Chondrocyte (in vitro differentiated cells): ENCODE measurements around the gene NIP7. TPM values are rescaled to one million over a fixed set of nuclear protein-coding genes. Genes with fewer than 3 reads are reported as not detected.
"Not testable (repeated sequence)": the region's sequence is repeated elsewhere in the genome, so short reads cannot be mapped to it uniquely, and the experiment has no call there.

Experiments used
- DNase-seq: peaks from one replicate; pipeline ENCODE4 v3.0.0; 2021; ENCODE audit warnings: mixed read lengths, low spot score
- H3K27ac Mint-ChIP-seq: one replicate; pipeline ENCODE4 v1.8.0; 2021; ENCODE audit warnings: mild to moderate bottlenecking, moderate library complexity, mixed read lengths; ENCODE audit not compliant: unreplicated experiment
- H3K27me3 Mint-ChIP-seq: 2 replicates; pipeline ENCODE4 v1.8.0; 2021; ENCODE audit warnings: low read depth, mixed read lengths
- H3K36me3 Mint-ChIP-seq: 2 replicates; pipeline ENCODE4 v1.8.0; 2021; ENCODE audit warnings: low read depth, mixed read lengths
- H3K4me1 Mint-ChIP-seq: 2 replicates; pipeline ENCODE4 v1.8.0; 2021; ENCODE audit warnings: low read depth, mild to moderate bottlenecking, mixed read lengths
- H3K4me3 Mint-ChIP-seq: one replicate; pipeline ENCODE4 v1.8.0; 2021; ENCODE audit warnings: mild to moderate bottlenecking, moderate library complexity, mixed read lengths; ENCODE audit not compliant: unreplicated experiment
- H3K9me3 Mint-ChIP-seq: 2 replicates; pipeline ENCODE4 v1.8.0; 2021; ENCODE audit warnings: low read depth, mixed read lengths
- CTCF ChIP-seq: fragments of 200-600 bp; sonication (generic); IDR thresholded peaks from 2 replicates; pipeline ENCODE4 v1.5.0; 2021; ENCODE audit warnings: antibody characterized with exemption, mild to moderate bottlenecking, moderate library complexity
- total RNA-seq: library from RNA; stranded (reverse); gene quantifications from 3 replicates; pipeline ENCODE4 v1.2.1, GENCODE V29; 2021

Gene NIP7
- total RNA-seq, 1 donor from 2014 or later, result 18.6 TPM

- Mint-ChIP-seq H3K36me3 (peaks cover 4% of the 10 kb centered on the region), H3K27ac (no peak overlapping the region), H3K27me3 (no peaks in the 10 kb centered on the region), H3K4me3 (no peak overlapping the region), H3K9me3 (no peaks in the 10 kb centered on the region), H3K4me1 (no peaks in the 10 kb centered on the region)
- DNase-seq, result no peak
- TF ChIP-seq CTCF, result no peak
Observed at GRCh38 chr16:69346683-69347082, 7.1 kb downstream of the NIP7 start.

GRCh38 chr16:69348222-69348621, 8.7 kb downstream of the NIP7 start:
- peaks cover 4% of the 10 kb centered on the region for H3K36me3 Mint-ChIP-seq
- TF ChIP-seq CTCF, result no peak
- H3K27ac Mint-ChIP-seq, result no peak overlapping the region
- H3K4me3 Mint-ChIP-seq, result no peak overlapping the region
- no peaks in the 10 kb centered on the region for H3K9me3 Mint-ChIP-seq
- DNase-seq, result no peak
- no peaks in the 10 kb centered on the region for H3K4me1 Mint-ChIP-seq
- no peaks in the 10 kb centered on the region for H3K27me3 Mint-ChIP-seq

- TF ChIP-seq CTCF, result no peak
- H3K27ac Mint-ChIP-seq, result no peak overlapping the region
- no peaks in the 10 kb centered on the region for H3K4me1 Mint-ChIP-seq
- H3K36me3 Mint-ChIP-seq, result peaks cover 4% of the 10 kb centered on the region
- H3K27me3 Mint-ChIP-seq, result no peaks in the 10 kb centered on the region
- H3K4me3 Mint-ChIP-seq, result no peak overlapping the region
- DNase-seq, result no peak
- H3K9me3 Mint-ChIP-seq, result no peaks in the 10 kb centered on the region
Observed at GRCh38 chr16:69349536-69349935, 10.0 kb downstream of the NIP7 start.

- no peaks in the 10 kb centered on the region for H3K4me1 Mint-ChIP-seq
- no peak for TF ChIP-seq CTCF
- no peaks in the 10 kb centered on the region for H3K9me3 Mint-ChIP-seq
- no peak for DNase-seq
- H3K36me3 Mint-ChIP-seq, result peaks cover 4% of the 10 kb centered on the region
- H3K4me3 Mint-ChIP-seq, result no peak overlapping the region
- H3K27me3 Mint-ChIP-seq, result no peaks in the 10 kb centered on the region
- no peak overlapping the region for H3K27ac Mint-ChIP-seq
Observed at GRCh38 chr16:69350536-69351133, 11.1 kb downstream of the NIP7 start.

GRCh38 chr16:69351309-69352027, 11.9 kb downstream of the NIP7 start, which contains the start of gene TMED6:
Gene TMED6, minus strand, starts transcription at chr16:69351786. Its CDS starts 33 bp downstream, at chr16:69351753.
- Mint-ChIP-seq H3K4me3 (no peak within 1 kb of the TSS), H3K4me1 (no peaks in the 10 kb centered on the region), H3K27me3 (no peaks in the 10 kb centered on the region), H3K36me3 (peaks cover 8% of the 10 kb centered on the region), H3K9me3 (no peaks in the 10 kb centered on the region), H3K27ac (no peak within 1 kb of the TSS)
- DNase-seq, result no peak
- TF ChIP-seq CTCF, result no peak

GRCh38 chr16:69360070-69360469, 20.5 kb downstream of the NIP7 start:
- not testable (repeated sequence) for H3K4me1 Mint-ChIP-seq, DNase-seq, H3K27me3 Mint-ChIP-seq, H3K9me3 Mint-ChIP-seq, H3K4me3 Mint-ChIP-seq, H3K27ac Mint-ChIP-seq
- H3K36me3 Mint-ChIP-seq, result peaks cover 13% of the 10 kb centered on the region
